HG02981 (cell line): ENCODE results near the gene FBXW7.

Source experiments
- ATAC-seq: cut with Tn5 transposase; IDR thresholded peaks from one replicate; pipeline ENCODE4 v1.9.1; 2021; ENCODE audit warnings: mild to moderate bottlenecking, moderate library complexity; ENCODE audit not compliant: unreplicated experiment

FBXW7 gene

DNA sequence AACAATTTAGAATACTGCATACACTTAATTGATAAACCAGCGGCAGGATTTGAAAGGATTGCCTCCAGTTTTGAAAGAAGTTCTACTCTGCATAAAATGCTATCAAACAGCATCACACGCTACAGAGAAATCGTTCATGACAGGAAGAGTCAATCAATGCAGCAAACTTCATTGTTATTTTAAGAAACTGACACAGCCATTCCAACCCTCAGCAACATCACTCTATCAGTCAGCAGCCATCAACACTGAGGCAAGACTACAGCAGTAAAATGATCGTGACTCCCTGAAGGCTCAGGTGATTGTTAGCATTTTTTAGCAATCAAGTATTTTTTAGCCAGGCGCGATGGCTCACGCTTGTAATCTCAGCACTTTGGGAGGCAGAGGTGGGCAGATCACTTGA lies 98.3 kb downstream of the FBXW7 start:
- no peak for ATAC-seq

DNA sequence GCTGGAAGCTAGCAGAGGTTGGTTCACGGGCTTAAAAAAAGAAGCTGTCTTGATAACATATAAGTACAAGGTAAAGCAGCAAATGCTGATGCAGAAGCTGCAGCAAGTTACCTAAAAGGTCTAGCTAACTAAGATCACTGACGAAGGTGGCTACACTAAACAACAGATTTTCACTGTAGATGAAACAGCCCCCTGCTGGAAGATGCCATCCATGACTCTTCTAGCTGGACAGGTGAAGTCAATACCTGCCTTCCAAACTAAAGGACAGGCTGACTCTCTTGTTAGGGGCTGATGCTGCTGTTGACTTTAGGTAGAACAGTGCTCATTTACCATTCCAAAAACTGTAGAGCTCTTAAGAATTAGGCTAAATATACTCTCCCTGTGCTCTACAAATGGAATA lies 99.5 kb downstream of the FBXW7 start:
- no peak for ATAC-seq

- peak; percentile 71 for ATAC-seq
Observed at GRCh38 chr4:152434011-152434410, 101.9 kb downstream of the FBXW7 start.

GRCh38 chr4:152431784-152432183 lies 104.1 kb downstream of the FBXW7 start:
- ATAC-seq, result no peak

DNA sequence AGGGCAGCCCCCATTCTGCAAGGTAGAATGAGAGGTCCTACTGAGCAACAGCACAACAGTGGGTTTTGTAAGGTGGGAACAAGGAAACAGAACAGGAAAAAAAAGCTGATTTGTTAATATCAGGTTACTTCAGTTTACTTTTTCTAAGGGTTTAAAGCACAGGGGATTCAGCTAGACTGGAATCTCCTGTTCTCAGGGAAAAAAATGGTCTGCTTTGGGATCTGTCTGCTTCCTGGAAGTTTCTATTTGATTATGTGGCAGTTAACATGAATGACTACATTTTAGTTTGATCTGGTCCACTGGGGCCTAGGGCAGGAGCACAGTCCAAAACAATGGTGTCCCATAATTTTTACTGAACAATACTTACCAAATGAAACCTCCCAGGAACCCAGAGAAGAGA lies 104.6 kb downstream of the FBXW7 start:
- no peak for ATAC-seq

DNA sequence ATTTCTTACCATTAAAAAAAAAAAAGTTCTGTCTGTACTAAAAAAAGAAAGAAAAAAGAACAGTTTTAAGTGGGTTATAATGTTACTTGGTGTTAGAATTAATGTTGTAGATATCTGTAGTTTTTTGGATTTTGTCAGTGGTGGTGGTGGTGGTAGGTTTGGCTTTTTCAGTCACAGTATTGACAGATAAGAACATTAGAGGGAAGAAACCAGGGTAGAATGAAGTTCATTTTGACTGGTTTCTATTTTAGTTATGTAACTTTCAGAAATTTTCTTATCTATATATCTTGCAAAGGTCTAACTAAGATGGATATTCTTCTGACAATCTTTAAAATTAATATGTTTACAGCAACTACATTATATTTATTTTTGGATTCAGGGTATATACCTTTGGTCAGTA lies 105.4 kb downstream of the FBXW7 start:
- no peak for ATAC-seq

- no peak for ATAC-seq
Observed at GRCh38 chr4:152427981-152428380, 107.9 kb downstream of the FBXW7 start.

- ATAC-seq, result no peak
Observed at GRCh38 chr4:152424977-152425376, 110.9 kb downstream of the FBXW7 start.

- no peak for ATAC-seq
Observed at GRCh38 chr4:152424396-152424795, 111.5 kb downstream of the FBXW7 start.

DNA sequence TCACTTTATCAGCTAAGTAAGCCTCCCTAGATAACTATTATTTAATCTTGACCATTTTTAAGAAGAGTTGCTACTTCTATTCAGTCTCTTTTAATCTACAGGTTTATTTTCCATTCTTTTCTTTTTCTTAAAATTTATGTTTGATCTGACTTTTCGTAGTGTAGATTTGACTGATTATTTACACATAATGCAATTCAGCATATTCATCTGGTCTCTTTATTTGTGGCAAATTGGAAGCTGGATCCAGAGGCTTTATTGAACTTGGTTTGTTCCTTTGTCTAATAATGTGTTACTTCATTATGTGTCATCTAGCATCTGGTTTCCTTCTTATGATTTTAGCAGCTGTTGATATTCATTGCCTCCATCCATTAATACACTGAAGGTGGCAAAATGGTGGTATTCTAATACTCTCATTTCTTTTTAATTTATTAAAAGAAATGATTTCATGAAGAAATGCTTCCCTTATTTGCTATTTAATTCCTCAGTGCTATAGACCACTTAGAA lies 113.0 kb downstream of the FBXW7 start:
- no peak for ATAC-seq

DNA sequence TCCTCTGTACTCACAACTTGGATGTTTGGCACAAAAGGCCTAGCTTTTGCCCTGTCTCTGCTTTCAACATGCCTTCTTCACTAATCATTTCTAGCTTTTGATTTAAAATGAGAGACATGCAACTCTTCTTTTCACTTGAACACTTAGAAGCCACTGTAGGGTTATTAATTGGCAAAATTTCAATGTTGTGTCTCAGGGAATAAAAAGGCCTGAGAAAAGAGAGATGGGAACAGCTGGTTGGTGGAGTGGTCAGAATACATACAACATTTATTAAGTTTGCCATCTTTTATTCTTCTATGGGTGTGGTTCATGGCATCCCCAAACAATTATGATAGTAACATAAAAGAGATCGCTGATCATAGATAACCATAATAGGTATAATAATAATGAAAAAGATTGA lies 114.3 kb downstream of the FBXW7 start:
- ATAC-seq, result no peak

DNA sequence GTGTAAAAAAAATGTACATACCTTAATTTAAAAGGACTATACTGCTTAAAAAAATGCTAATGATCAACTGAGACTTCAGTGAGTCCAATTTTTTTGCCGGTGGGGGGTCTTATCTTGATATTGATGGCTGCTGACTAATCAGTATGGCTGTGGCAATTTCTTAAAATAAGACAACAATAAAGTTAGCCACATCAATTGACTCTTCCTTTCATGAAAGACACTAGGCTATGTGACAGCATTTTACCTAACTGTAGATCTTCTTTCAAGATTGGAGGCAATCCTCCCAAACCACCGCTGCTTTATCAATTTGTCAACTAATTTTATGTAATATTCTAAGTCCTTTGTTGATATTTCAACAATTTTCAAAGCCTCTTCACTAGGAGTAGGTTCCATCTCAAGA lies 116.1 kb downstream of the FBXW7 start:
- no peak for ATAC-seq

DNA sequence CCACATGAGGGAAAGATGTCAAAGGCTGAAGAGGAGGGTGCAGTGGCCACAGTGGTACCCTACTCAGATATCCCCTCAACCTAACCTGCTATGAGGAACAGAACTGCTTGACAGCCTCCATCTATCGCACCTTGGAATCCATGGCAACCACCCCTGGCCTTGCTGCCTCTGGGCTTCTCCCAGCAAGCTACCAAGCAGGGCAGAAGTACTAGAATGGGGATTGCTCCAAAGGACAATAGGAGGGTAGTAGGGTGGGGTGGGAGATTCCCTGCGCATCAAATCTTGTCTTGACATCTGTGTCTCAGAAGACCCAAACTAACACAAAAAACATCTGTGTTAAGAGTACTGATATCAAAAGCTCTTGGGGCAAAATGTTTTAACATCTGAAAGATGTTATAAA lies 118.2 kb downstream of the FBXW7 start:
- ATAC-seq, result no peak

GRCh38 chr4:152415980-152416379 lies 119.9 kb downstream of the FBXW7 start:
- ATAC-seq, result no peak

GRCh38 chr4:152408514-152409327 lies 127.2 kb downstream of the FBXW7 start:
- ATAC-seq, result no peak

DNA sequence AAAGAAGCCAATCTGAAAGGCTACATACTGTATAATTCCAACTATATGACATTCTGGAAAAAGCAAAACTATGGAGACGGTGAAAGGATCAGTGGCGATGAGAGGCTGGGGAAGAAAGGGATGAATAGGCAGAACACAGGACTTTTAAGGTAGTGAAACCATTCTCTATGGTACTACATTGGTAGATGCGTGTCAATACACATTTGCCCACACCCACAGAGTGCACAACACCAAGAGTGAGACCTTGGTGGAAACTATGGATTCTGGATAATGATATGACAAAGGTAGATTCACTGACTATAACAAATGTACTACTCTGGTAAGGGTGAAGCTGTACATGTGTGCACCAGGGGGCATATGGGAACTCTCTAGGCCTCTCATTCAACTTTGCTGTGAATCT lies 134.5 kb downstream of the FBXW7 start:
- ATAC-seq, result no peak

DNA sequence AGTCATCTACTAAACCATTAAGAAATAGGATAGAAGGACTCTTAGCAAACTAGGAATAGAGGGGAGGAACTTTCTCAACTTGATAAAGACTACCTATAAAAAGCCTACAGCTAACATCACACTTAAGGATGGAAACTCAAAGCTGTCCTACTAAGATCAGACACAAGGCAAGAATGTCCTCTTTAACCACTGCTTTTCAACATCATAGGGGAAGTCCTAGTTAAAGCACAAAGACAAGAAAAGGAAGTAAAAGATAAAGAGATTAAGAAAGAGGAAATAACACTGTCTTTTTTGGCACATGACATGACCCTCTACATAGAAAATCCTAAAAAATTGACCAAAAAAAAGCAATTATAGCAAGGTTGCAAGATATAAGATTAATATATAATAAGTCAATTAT lies 136.6 kb downstream of the FBXW7 start:
- ATAC-seq, result no peak

GRCh38 chr4:152398060-152398459 lies 137.8 kb downstream of the FBXW7 start:
- ATAC-seq, result no peak

DNA sequence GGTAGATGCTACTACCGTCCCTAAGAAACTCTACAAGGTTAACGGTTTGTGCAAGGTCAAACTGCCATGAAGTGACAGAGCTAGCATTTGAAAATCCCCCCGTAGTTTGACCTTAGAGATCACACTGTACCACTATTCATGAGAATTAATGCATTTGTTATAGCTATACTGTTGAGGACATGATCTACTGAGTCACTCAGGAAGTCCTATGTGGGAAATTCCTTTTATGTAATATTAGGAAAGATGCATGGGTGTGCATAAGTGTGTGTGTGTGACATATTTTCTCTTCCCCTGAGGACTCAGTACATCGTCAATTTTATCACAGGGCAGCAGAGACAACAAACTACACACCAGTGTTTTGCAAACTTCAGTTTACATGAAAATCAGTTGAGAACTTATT lies 141.1 kb downstream of the FBXW7 start:
- no peak for ATAC-seq

- ATAC-seq, result no peak
Observed at GRCh38 chr4:152392079-152392478, 143.8 kb downstream of the FBXW7 start.

- no peak for ATAC-seq
Observed at GRCh38 chr4:152390216-152390615, 145.7 kb downstream of the FBXW7 start.

DNA sequence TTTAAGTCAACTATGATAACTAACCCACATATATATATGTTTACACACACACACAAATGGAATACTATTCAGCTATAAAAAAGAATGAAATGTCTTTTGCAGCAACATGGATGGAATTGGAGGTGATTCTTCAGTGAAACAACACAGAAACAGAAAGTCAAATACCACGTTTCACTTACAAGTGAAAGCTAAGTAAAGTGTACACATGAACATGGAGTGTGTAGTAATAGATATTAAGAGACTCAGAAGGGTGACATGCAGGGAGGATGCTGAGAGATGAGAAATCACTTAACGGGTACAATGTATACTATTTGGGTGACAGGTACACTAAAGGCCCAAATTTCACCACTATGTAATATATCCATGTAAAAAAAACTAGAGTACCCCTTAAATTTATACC lies 146.5 kb downstream of the FBXW7 start:
- ATAC-seq, result no peak

DNA sequence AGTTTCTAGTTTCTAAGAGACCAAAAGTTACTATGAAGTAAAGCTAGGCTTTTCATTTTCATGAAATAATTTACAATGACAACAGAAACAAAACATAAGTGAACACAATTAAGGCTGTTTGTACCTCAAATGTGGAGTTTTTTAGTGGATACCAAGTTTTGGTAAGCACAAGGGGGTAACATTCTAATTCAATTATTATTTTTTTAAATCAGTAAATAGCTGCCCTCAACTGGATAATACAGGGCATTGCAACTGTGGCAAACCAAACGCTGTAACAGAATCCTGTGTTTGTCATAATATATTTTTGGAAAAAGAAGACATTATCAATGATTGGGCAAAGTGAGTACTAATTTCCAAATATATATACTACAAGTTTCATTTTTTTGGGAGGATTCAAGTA lies 150.3 kb downstream of the FBXW7 start:
- no peak for ATAC-seq
